HEK293 (cell line): ENCODE data around the gene ASMTL.
A peak's percentile ranks its signal among the peaks of the same experiment; 100 is the strongest.

Experiments used
- CTCF ChIA-PET: fragments of 350-600 bp; formaldehyde crosslinking; extraction: SDS; loops from one replicate; lab custom pipeline; 2021; ENCODE audit warnings: antibody characterized with exemption; lab: Yijun Ruan, JAX
- POLR2A ChIA-PET: fragments of 300-600 bp; formaldehyde crosslinking; extraction: SDS; loops from one replicate; lab custom pipeline; 2020; ENCODE audit warnings: antibody characterized with exemption, inconsistent platforms; lab: Yijun Ruan, JAX
- H3K27ac ChIP-seq: fragments of 200-500 bp; sonication (Bioruptor generic); 2 replicates; pipeline ENCODE4 v1.5.1; 2014; ENCODE audit warnings: low read depth, low read length, control low read depth, inconsistent platforms; ENCODE audit errors: extremely low read depth
- H3K36me3 ChIP-seq, 2 experiments: fragments of 200-500 bp in 1 of 2; sonication (Bioruptor generic) in 1 of 2; 1 replicate in 1 of 2; 2 replicates in 1 of 2; pipeline ENCODE4 v1.5.1; 2014 to 2017; ENCODE audit warnings: inconsistent platforms in 2 of 2, low read length in 2 of 2; ENCODE audit not compliant: control insufficient read depth in 2 of 2, insufficient read depth in 1 of 2
- H3K4me1 ChIP-seq: fragments of 200-500 bp; sonication (Bioruptor generic); 2 replicates; pipeline ENCODE4 v1.5.1; 2014; ENCODE audit warnings: mild to moderate bottlenecking, low read length, inconsistent platforms; ENCODE audit not compliant: control insufficient read depth, insufficient read depth
- H3K4me3 ChIP-seq: 2 replicates; pipeline ENCODE4 v1.5.1; 2011; ENCODE audit warnings: low read depth, mild to moderate bottlenecking, control low read depth, low read length, moderate library complexity
- H3K9me3 ChIP-seq: fragments of 200-500 bp; sonication (Bioruptor generic); 2 replicates; pipeline ENCODE4 v1.5.1; 2014; ENCODE audit warnings: low read depth, low read length, inconsistent platforms; ENCODE audit not compliant: control insufficient read depth, insufficient read depth
- HOXC10 ChIP-seq: sonication (generic); formaldehyde crosslinking; IDR thresholded peaks from 2 replicates; pipeline ENCODE4 v1.8.1; 2023; ENCODE audit warnings: mild to moderate bottlenecking, missing genetic modification reagents
- KLF1 ChIP-seq: fragments of 450-650 bp; formaldehyde crosslinking; IDR thresholded peaks from 2 replicates; pipeline ENCODE4 v1.5.1; 2016; ENCODE audit warnings: missing biosample characterization, missing genetic modification characterization
- KLF10 ChIP-seq: fragments of 450-650 bp; IDR thresholded peaks from 2 replicates; pipeline ENCODE4 v1.5.1; 2018; ENCODE audit warnings: missing biosample characterization, mild to moderate bottlenecking, missing genetic modification characterization
- KLF16 ChIP-seq: fragments of 450-650 bp; formaldehyde crosslinking; IDR thresholded peaks from 2 replicates; pipeline ENCODE4 v1.5.1; 2017; ENCODE audit warnings: missing biosample characterization, missing genetic modification characterization
- MYNN ChIP-seq: fragments of 450-650 bp; formaldehyde crosslinking; IDR thresholded peaks from 2 replicates; pipeline ENCODE4 v1.5.1; 2016; ENCODE audit warnings: missing biosample characterization, missing genetic modification characterization, borderline replicate concordance
- WT1 ChIP-seq: fragments of 450-650 bp; formaldehyde crosslinking; IDR thresholded peaks from 2 replicates; pipeline ENCODE4 v1.5.1; 2016; ENCODE audit warnings: missing biosample characterization, missing genetic modification characterization
- ZBTB1 ChIP-seq: fragments of 450-650 bp; formaldehyde crosslinking; IDR thresholded peaks from 2 replicates; pipeline ENCODE4 v1.5.1; 2016; ENCODE audit warnings: missing biosample characterization, missing genetic modification characterization
- ZNF302 ChIP-seq: fragments of 450-650 bp; formaldehyde crosslinking; IDR thresholded peaks from 2 replicates; pipeline ENCODE4 v1.5.1; 2016; ENCODE audit warnings: missing biosample characterization, missing genetic modification characterization, low read depth
- ZNF311 ChIP-seq: fragments of 450-650 bp; formaldehyde crosslinking; IDR thresholded peaks from 2 replicates; pipeline ENCODE4 v1.5.1; 2017; ENCODE audit warnings: missing biosample characterization, missing genetic modification characterization, borderline replicate concordance
- ZNF324 ChIP-seq: fragments of 450-650 bp; formaldehyde crosslinking; IDR thresholded peaks from 2 replicates; pipeline ENCODE4 v1.5.1; 2016; ENCODE audit warnings: missing biosample characterization, missing genetic modification characterization
- ZNF416 ChIP-seq: fragments of 450-650 bp; formaldehyde crosslinking; IDR thresholded peaks from 2 replicates; pipeline ENCODE4 v1.5.1; 2016; ENCODE audit warnings: missing biosample characterization, missing genetic modification characterization
- ZNF514 ChIP-seq: fragments of 450-650 bp; formaldehyde crosslinking; IDR thresholded peaks from 2 replicates; pipeline ENCODE4 v1.5.1; 2016; ENCODE audit warnings: missing biosample characterization, missing genetic modification characterization
- ZNF530 ChIP-seq: fragments of 450-650 bp; formaldehyde crosslinking; IDR thresholded peaks from 2 replicates; pipeline ENCODE4 v1.5.1; 2016; ENCODE audit warnings: low read depth, missing biosample characterization, missing genetic modification characterization
- ZNF585B ChIP-seq: fragments of 450-650 bp; formaldehyde crosslinking; IDR thresholded peaks from 2 replicates; pipeline ENCODE4 v1.5.1; 2016; ENCODE audit warnings: missing biosample characterization, missing genetic modification characterization
- ZNF600 ChIP-seq: fragments of 450-650 bp; formaldehyde crosslinking; IDR thresholded peaks from 2 replicates; pipeline ENCODE4 v1.5.1; 2016; ENCODE audit warnings: missing biosample characterization, missing genetic modification characterization
- ZNF701 ChIP-seq: fragments of 450-650 bp; formaldehyde crosslinking; IDR thresholded peaks from 2 replicates; pipeline ENCODE4 v1.5.1; 2016; ENCODE audit warnings: missing biosample characterization, missing genetic modification characterization
- TF ChIP-seq, protein P1 (sequence below): fragments of 450-650 bp; formaldehyde crosslinking; IDR thresholded peaks from 2 replicates; pipeline ENCODE4 v1.5.1; 2017; ENCODE audit warnings: missing biosample characterization, missing genetic modification characterization
- TF ChIP-seq, protein P2 (sequence below): fragments of 450-650 bp; formaldehyde crosslinking; IDR thresholded peaks from 2 replicates; pipeline ENCODE4 v1.5.1; 2016; ENCODE audit warnings: missing biosample characterization, missing genetic modification characterization
- TF ChIP-seq, protein P3 (sequence below): fragments of 450-650 bp; formaldehyde crosslinking; IDR thresholded peaks from 2 replicates; pipeline ENCODE4 v1.5.1; 2016; ENCODE audit warnings: missing biosample characterization, missing genetic modification characterization, borderline replicate concordance
- TF ChIP-seq, protein P4 (sequence below): fragments of 450-650 bp; formaldehyde crosslinking; IDR thresholded peaks from 2 replicates; pipeline ENCODE4 v1.5.1; 2016; ENCODE audit warnings: missing biosample characterization, missing genetic modification characterization
- TF ChIP-seq, protein P5 (sequence below): fragments of 450-650 bp; formaldehyde crosslinking; IDR thresholded peaks from 2 replicates; pipeline ENCODE4 v1.5.1; 2016; ENCODE audit warnings: missing biosample characterization, missing genetic modification characterization
- TF ChIP-seq, protein P6 (sequence below): fragments of 450-650 bp; formaldehyde crosslinking; IDR thresholded peaks from 2 replicates; pipeline ENCODE4 v1.5.1; 2017; ENCODE audit warnings: missing biosample characterization, missing genetic modification characterization

ASMTL gene

DNA sequence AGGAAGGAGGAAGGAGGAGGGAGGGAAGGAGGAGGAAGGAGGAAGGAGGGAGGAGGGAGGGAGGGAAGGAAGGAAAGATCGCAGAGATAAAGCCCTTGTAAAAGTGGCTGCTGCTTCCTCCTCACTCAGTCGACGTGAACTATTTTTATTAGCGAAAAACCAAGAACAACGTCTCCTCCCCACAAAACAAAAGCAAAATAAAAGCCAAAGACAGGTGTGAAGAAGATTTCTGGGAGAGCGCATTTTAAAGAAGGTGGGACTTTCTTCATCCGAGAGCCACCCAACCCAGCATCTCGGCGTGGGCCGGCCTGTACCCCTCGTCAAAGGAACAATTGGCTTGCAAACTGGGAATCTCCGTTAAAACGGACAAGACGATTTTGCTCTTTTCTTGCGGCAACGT, 40.7 kb upstream of the ASMTL start:
- H3K27ac ChIP-seq = no peak overlapping the region
- TF ChIP-seq, protein P1, sequence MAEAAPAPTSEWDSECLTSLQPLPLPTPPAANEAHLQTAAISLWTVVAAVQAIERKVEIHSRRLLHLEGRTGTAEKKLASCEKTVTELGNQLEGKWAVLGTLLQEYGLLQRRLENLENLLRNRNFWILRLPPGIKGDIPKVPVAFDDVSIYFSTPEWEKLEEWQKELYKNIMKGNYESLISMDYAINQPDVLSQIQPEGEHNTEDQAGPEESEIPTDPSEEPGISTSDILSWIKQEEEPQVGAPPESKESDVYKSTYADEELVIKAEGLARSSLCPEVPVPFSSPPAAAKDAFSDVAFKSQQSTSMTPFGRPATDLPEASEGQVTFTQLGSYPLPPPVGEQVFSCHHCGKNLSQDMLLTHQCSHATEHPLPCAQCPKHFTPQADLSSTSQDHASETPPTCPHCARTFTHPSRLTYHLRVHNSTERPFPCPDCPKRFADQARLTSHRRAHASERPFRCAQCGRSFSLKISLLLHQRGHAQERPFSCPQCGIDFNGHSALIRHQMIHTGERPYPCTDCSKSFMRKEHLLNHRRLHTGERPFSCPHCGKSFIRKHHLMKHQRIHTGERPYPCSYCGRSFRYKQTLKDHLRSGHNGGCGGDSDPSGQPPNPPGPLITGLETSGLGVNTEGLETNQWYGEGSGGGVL (tag by site-specific recombination) = no peak
- TF ChIP-seq ZNF311 (tag by site-specific recombination) (no peak), ZNF514 (tag by site-specific recombination) (no peak), ZNF302 (tag by site-specific recombination) (no peak), ZNF416 (tag by site-specific recombination) (no peak), KLF1 (no peak), KLF16 (tag by site-specific recombination) (no peak), ZNF701 (no peak), ZNF530 (tag by site-specific recombination) (no peak), ZNF600 (tag by site-specific recombination) (no peak), ZNF585B (tag by site-specific recombination) (no peak)
- TF ChIP-seq, protein P2, sequence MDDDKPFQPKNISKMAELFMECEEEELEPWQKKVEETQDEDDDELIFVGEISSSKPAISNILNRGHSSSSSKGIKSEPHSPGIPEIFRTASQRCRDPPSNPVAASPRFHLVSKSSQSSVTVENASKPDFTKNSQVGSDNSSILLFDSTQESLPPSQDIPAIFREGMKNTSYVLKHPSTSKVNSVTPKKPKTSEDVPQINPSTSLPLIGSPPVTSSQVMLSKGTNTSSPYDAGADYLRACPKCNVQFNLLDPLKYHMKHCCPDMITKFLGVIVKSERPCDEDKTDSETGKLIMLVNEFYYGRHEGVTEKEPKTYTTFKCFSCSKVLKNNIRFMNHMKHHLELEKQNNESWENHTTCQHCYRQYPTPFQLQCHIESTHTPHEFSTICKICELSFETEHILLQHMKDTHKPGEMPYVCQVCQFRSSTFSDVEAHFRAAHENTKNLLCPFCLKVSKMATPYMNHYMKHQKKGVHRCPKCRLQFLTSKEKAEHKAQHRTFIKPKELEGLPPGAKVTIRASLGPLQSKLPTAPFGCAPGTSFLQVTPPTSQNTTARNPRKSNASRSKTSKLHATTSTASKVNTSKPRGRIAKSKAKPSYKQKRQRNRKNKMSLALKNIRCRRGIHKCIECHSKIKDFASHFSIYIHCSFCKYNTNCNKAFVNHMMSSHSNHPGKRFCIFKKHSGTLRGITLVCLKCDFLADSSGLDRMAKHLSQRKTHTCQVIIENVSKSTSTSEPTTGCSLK (tag by site-specific recombination) = no peak
- TF ChIP-seq, protein P3, sequence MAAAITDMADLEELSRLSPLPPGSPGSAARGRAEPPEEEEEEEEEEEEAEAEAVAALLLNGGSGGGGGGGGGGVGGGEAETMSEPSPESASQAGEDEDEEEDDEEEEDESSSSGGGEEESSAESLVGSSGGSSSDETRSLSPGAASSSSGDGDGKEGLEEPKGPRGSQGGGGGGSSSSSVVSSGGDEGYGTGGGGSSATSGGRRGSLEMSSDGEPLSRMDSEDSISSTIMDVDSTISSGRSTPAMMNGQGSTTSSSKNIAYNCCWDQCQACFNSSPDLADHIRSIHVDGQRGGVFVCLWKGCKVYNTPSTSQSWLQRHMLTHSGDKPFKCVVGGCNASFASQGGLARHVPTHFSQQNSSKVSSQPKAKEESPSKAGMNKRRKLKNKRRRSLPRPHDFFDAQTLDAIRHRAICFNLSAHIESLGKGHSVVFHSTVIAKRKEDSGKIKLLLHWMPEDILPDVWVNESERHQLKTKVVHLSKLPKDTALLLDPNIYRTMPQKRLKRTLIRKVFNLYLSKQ = no peak
- TF ChIP-seq, protein P4, sequence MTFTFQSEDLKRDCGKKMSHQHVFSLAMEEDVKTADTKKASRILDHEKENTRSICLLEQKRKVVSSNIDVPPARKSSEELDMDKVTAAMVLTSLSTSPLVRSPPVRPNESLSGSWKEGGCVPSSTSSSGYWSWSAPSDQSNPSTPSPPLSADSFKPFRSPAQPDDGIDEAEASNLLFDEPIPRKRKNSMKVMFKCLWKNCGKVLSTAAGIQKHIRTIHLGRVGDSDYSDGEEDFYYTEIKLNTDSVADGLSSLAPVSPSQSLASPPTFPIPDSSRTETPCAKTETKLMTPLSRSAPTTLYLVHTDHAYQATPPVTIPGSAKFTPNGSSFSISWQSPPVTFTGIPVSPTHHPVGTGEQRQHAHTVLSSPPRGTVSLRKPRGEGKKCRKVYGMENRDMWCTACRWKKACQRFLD = no peak
- TF ChIP-seq, protein P5, sequence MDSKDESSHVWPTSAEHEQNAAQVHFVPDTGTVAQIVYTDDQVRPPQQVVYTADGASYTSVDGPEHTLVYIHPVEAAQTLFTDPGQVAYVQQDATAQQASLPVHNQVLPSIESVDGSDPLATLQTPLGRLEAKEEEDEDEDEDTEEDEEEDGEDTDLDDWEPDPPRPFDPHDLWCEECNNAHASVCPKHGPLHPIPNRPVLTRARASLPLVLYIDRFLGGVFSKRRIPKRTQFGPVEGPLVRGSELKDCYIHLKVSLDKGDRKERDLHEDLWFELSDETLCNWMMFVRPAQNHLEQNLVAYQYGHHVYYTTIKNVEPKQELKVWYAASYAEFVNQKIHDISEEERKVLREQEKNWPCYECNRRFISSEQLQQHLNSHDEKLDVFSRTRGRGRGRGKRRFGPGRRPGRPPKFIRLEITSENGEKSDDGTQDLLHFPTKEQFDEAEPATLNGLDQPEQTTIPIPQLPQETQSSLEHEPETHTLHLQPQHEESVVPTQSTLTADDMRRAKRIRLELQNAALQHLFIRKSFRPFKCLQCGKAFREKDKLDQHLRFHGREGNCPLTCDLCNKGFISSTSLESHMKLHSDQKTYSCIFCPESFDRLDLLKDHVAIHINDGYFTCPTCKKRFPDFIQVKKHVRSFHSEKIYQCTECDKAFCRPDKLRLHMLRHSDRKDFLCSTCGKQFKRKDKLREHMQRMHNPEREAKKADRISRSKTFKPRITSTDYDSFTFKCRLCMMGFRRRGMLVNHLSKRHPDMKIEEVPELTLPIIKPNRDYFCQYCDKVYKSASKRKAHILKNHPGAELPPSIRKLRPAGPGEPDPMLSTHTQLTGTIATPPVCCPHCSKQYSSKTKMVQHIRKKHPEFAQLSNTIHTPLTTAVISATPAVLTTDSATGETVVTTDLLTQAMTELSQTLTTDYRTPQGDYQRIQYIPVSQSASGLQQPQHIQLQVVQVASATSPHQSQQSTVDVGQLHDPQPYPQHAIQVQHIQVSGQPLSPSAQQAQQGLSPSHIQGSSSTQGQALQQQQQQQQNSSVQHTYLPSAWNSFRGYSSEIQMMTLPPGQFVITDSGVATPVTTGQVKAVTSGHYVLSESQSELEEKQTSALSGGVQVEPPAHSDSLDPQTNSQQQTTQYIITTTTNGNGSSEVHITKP = no peak
- no peaks in the 10 kb centered on the region for H3K36me3 ChIP-seq
- no peaks in the 10 kb centered on the region for H3K4me1 ChIP-seq
- no peak overlapping the region for H3K4me3 ChIP-seq
- no peaks in the 10 kb centered on the region for H3K9me3 ChIP-seq
- CTCF ChIA-PET = no interaction called here
- POLR2A ChIA-PET = no interaction called here

DNA sequence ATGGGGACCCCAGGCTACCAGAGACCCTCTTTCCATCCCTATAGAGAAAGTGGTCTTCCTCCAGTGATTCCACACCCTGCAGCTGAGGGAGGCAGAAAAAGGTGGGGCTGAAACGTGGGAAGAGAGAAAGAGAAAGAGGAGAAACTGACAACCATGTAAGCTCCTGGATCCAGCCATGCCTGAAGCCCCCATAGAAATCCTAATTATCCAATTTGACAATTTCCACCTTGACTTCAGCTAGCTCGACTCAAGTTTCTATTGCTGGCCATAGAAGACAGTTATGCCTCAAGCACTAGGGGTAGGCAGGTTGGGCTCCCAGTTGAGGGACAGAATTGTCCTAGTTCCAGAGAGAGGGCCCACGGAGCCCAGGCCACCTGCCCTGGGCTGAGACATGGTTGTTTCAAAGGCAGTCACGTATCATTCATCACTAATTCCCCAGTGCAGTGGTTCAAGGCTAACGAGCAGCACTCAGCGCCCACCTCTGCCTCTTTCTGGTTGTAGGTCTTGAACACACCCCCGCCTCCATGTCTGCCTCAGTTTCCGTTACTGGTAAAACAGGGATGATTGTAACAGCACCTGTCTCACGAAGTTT, 39.8 kb upstream of the ASMTL start:
- Histone ChIP-seq H3K9me3 (no peaks in the 10 kb centered on the region), H3K4me3 (no peak overlapping the region), H3K36me3 (no peaks in the 10 kb centered on the region), H3K4me1 (no peaks in the 10 kb centered on the region), H3K27ac (no peak overlapping the region)
- ChIA-PET CTCF (no interaction called here), POLR2A (no interaction called here)
- TF ChIP-seq MYNN (tag by site-specific recombination) (no peak), WT1 (tag by site-specific recombination) (no peak), HOXC10 (CRISPR knock-in tag) (no peak), ZBTB1 (tag by site-specific recombination) (no peak), KLF10 (tag by site-specific recombination) (peak; percentile 6; the same call in 1 of the 2 replicates), ZNF324 (no peak)
- TF ChIP-seq, protein P6, sequence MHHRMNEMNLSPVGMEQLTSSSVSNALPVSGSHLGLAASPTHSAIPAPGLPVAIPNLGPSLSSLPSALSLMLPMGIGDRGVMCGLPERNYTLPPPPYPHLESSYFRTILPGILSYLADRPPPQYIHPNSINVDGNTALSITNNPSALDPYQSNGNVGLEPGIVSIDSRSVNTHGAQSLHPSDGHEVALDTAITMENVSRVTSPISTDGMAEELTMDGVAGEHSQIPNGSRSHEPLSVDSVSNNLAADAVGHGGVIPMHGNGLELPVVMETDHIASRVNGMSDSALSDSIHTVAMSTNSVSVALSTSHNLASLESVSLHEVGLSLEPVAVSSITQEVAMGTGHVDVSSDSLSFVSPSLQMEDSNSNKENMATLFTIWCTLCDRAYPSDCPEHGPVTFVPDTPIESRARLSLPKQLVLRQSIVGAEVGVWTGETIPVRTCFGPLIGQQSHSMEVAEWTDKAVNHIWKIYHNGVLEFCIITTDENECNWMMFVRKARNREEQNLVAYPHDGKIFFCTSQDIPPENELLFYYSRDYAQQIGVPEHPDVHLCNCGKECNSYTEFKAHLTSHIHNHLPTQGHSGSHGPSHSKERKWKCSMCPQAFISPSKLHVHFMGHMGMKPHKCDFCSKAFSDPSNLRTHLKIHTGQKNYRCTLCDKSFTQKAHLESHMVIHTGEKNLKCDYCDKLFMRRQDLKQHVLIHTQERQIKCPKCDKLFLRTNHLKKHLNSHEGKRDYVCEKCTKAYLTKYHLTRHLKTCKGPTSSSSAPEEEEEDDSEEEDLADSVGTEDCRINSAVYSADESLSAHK (tag by site-specific recombination) = no peak
